GM21360 (cell line): Measurements from ENCODE around the gene WNT11.

Experiments used
- ATAC-seq: cut with Tn5 transposase; IDR thresholded peaks from one replicate; pipeline ENCODE4 v1.9.1; 2021; ENCODE audit warnings: mild to moderate bottlenecking, moderate library complexity; ENCODE audit not compliant: unreplicated experiment

The WNT11 gene

DNA sequence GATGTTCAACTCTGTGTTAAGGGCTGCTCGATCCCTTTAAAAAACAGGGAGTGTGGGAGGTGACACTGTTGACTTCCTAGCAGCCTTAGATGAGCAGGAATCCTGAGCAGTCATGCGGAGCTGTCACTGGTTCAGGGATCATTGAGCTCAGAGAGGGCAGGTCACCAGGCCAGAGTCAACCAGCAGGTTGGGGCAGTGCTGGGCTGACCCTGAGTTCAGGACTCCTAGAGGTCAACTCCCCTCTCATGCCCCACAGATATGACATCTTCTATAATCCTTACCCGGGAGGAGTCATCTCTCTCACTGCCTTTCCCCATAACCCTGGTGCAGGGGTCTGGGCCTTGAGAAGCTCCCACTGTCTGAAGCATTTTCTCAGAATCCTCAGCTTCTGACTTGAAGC lies 12.9 kb upstream of the WNT11 start:
- no peak for ATAC-seq

DNA sequence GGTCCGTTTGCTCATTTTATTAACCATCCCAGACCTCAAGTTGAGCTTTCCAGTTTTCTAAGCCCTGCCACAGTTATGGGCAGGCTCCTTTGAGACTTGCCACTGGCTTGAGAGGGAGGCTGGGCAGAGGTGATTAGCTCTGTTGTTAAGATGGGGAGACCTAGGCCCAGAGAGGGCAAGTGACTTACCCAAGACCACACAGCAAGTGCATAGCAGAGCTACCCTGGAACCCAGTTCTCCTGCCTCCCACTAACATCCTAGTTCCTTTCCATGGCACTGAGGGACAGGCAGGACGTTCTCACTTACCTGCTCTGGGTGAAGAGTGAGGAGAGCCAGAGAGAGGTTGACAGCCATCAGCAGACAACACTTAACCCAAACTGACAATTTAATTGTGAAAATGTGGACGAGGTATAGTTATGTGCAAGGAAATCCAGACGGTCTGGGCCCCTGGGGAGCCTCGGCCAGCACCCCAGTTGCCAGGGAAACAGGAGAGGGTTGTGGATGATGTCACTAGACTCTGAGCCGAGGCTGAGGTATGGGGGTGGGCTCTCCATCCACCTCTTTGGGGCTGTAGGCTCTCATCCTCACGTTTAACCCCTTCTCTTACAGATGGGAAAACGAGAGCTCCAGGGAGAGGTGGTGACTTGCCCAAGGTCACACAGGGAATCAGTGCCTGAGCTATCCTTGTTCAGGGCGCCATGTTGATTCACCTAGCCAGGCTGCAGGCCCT lies 12.3 kb upstream of the WNT11 start:
- ATAC-seq = no peak

- ATAC-seq = no peak
Observed at GRCh38 chr11:76217653-76218160, 11.4 kb upstream of the WNT11 start.

- no peak for ATAC-seq
Observed at GRCh38 chr11:76216536-76217325, 10.4 kb upstream of the WNT11 start.

DNA sequence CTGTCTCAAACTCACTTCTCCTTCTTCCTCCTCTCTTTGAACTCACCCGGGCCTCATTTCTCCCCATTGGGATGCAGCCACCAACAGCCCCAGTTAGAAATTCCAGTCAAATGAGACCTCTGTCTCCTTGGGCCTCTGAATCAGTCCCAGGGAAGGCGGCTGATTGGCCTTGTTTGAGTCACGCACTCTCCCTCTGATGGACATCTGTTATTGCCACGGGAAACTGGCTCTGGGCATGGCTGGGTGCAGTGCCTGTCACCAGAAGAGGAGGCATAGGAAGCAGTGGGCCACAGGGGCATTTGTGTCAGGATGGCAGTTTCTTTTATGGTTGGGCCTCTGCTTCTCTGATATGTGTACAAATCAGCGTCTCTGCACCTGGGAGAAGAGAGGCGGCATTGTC lies 9.6 kb upstream of the WNT11 start:
- ATAC-seq = no peak

- no peak for ATAC-seq
Observed at GRCh38 chr11:76214968-76215548, 8.8 kb upstream of the WNT11 start.

- ATAC-seq = no peak
Observed at GRCh38 chr11:76214186-76214585, 7.9 kb upstream of the WNT11 start.

GRCh38 chr11:76212086-76213035 lies 6.1 kb upstream of the WNT11 start:
- ATAC-seq = no peak

DNA sequence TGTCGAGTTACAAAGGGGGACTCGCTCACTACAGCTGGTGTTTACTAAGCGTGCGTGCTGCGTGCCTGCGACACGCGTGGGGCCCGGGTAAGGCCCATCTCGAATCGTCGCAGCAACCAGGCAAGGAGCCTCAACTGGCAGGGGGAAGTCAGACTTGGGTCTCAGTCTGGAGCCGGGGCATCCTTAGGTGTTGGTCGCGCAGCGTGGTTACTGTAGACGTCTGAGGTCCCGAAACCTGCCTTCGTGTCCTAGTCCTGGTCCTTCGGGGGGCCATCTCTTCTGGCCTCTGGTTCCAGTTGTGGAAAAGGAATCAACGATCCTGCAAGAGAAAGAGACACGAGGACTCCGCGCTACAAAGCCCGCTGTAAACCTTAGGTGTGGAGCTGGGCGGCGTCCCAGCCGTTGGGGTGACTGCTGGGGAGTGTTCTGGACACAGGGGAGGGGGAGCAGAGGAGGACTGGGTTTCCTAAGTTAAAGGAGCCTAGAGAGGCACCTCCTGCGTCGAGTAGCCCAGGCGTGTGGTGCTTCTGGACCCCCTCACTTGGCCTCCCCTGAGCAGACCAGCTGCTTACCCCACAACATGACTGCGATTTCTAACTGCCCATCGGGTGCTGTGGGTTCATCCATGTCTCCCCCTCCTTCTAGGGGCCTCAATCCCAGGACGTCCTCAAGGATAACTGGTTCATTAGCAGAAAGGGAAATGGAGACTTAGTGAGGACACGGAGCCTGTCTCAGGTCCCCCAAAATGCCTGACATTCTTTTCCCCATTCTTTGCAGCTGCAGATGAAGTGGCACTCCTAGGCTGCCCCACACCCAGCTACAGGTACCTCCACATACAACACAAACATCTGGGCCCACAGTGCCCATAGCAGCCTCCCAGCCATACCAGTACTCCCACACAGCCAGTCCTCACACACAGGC lies 4.9 kb upstream of the WNT11 start:
- ATAC-seq = no peak

GRCh38 chr11:76209973-76210930 lies 4.0 kb upstream of the WNT11 start:
- no peak for ATAC-seq

DNA sequence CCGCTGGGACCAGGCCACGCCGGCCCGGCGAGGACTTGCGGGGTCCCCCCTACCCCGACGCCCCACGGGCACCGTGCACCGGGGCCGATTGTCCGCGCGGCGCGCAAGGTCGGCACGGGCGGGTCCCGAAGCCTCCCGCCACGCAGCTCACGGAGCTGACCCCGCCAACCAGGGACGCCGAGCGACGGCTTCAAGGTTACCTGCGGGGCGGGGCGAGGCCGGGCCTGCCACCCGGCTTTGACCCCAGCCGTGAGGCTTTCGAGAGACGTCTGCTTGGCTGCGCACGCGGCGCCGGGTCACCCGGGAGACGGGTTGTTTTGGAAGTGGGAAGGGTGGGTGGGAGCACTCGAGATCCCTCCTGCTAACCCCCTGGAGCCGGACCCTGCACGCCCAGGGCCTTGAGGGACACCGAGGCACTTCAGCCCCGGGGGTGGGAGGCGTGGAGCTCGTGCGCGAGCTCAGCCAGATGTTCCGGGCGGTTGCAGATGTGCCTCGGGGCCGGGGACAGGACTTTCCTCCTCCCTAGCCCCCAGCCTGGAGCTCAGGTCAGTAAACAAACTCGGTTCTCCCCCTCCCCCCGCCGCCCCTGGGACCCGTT lies 3.2 kb upstream of the WNT11 start:
- no peak for ATAC-seq

GRCh38 chr11:76208438-76209374 lies 2.4 kb upstream of the WNT11 start:
- ATAC-seq = no peak

- peak; percentile 56 for ATAC-seq
Observed at GRCh38 chr11:76207642-76208401, 1.5 kb upstream of the WNT11 start.

GRCh38 chr11:76206077-76206326 lies 300 bp downstream of the WNT11 start:
- ATAC-seq = no peak

GRCh38 chr11:76205252-76206076 lies 838 bp downstream of the WNT11 start:
- ATAC-seq = no peak

- no peak for ATAC-seq
Observed at GRCh38 chr11:76203937-76204336, 2.4 kb downstream of the WNT11 start.
